ENCODE results near the gene ANKRD33B.

The ANKRD33B gene

GRCh38 chr5:10532421-10532820, 31.4 kb upstream of the ANKRD33B start:
- Mint-ChIP-seq H3K4me1 (peaks cover 7% of the 10 kb centered on the region), H3K36me3 (no peaks in the 10 kb centered on the region), H3K9me3 (no peaks in the 10 kb centered on the region), H3K27ac (no peak overlapping the region), H3K4me3 (no peak overlapping the region)
- DNase-seq (ENCODE audit: low spot score in 2 of 2) (no peak), ATAC-seq (no peak)

GRCh38 chr5:10533226-10533625, 30.6 kb upstream of the ANKRD33B start:
- Mint-ChIP-seq H3K27ac (no peak overlapping the region), H3K9me3 (no peaks in the 10 kb centered on the region), H3K4me1 (peaks cover 14% of the 10 kb centered on the region), H3K36me3 (no peaks in the 10 kb centered on the region), H3K4me3 (no peak overlapping the region)
- DNase-seq (ENCODE audit: low spot score in 2 of 2), result no peak
- ATAC-seq, result peak; percentile 45

DNA sequence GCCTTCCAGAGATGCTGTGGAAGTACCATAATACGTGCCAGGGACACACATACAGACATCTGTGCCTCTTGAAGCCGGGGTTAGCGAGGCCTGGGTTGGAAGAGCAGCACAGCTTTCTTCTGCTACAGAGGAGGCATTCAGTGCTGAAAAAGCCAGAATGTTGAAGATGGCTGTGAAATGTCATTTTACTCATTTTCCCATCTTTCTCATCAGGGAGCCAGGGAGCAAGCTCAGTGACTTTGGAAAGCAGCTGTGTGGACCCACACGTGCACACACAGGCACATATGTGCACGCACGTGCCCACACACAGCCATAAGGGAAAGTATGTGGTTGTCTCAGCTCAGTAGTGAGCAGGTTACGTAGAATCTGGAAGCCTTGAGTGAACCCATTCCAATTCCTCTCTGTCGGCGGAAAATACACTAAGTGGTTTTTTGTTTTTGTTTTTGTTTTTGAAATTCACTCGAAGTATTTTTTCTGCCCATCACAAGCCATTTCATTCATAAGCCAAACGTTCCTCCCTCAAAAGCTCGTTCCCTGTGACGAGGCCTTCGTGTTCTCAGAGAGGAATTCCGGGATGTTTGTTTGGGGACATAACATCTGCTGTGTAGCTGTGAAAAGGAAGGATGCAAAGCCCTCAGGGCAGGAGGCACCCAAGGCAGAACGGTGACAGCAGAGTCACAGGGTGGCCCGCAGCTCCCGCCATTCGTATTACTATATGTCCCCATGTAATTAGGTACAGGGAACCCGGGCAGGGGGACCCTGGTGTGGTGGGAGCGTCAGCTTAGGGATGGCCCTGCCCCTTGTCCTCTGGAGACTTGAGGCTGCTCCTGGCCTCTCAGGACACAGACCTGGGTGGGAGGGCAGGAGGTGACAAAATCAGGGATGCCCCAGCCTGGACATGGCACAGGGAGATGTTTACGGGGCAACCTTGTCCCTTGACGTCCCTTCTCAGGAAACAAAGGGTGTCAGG, 29.0 kb upstream of the ANKRD33B start:
- ATAC-seq, result no peak
- Mint-ChIP-seq H3K4me1 (peaks cover 16% of the 10 kb centered on the region), H3K9me3 (no peaks in the 10 kb centered on the region), H3K27ac (no peak overlapping the region), H3K4me3 (no peak overlapping the region), H3K36me3 (no peaks in the 10 kb centered on the region)
- no peak for DNase-seq (ENCODE audit: low spot score in 2 of 2)

GRCh38 chr5:10536511-10536910, 27.4 kb upstream of the ANKRD33B start:
- no peak for DNase-seq (ENCODE audit: low spot score in 2 of 2)
- peaks cover 16% of the 10 kb centered on the region for H3K4me1 Mint-ChIP-seq
- no peak overlapping the region for H3K4me3 Mint-ChIP-seq
- H3K9me3 Mint-ChIP-seq, result no peaks in the 10 kb centered on the region
- ATAC-seq, result no peak
- H3K36me3 Mint-ChIP-seq, result no peaks in the 10 kb centered on the region
- no peak overlapping the region for H3K27ac Mint-ChIP-seq

- ATAC-seq (no peak), DNase-seq (ENCODE audit: low spot score in 2 of 2) (no peak)
- no peaks in the 10 kb centered on the region for H3K36me3 Mint-ChIP-seq
- peaks cover 16% of the 10 kb centered on the region for H3K4me1 Mint-ChIP-seq
- peak overlapping the region; percentile 26 for H3K4me3 Mint-ChIP-seq
- no peaks in the 10 kb centered on the region for H3K9me3 Mint-ChIP-seq
- H3K27ac Mint-ChIP-seq, result no peak overlapping the region
Observed at GRCh38 chr5:10536931-10537579, 26.8 kb upstream of the ANKRD33B start.

DNA sequence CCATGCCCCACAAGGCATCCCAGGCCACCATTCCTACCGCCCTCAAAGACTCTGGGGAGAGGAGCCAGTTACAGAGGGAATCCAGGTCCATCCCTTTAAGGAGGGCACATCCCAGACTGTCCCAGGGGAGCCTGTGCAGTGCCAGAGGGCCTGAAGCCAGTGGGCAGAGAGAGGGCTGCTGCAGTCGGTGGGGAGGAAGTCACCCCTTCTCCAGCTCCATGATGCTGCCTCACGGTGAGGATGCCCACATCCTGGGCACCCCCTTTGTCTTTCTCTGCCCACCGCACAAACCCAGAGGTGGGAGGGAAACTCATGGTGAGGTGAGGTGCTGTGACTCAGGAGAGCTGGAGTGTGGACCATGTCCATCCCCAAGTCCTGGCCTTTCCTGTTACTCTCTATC, 26.2 kb upstream of the ANKRD33B start:
- ATAC-seq (peak; percentile 58), DNase-seq (ENCODE audit: low spot score in 2 of 2) (no peak)
- Mint-ChIP-seq H3K4me1 (peaks cover 16% of the 10 kb centered on the region), H3K27ac (no peak overlapping the region), H3K4me3 (peak overlapping the region; percentile 26), H3K36me3 (no peaks in the 10 kb centered on the region), H3K9me3 (no peaks in the 10 kb centered on the region)

- Mint-ChIP-seq H3K4me3 (no peak overlapping the region), H3K27ac (no peak overlapping the region), H3K4me1 (peaks cover 16% of the 10 kb centered on the region), H3K36me3 (no peaks in the 10 kb centered on the region), H3K9me3 (no peaks in the 10 kb centered on the region)
- peak; percentile 55 for ATAC-seq
- no peak for DNase-seq (ENCODE audit: low spot score in 2 of 2)
Observed at GRCh38 chr5:10538103-10538788, 25.6 kb upstream of the ANKRD33B start.

GRCh38 chr5:10538789-10539686, 24.8 kb upstream of the ANKRD33B start:
- Mint-ChIP-seq H3K9me3 (no peaks in the 10 kb centered on the region), H3K4me3 (no peak overlapping the region), H3K27ac (no peak overlapping the region), H3K36me3 (no peaks in the 10 kb centered on the region), H3K4me1 (peaks cover 16% of the 10 kb centered on the region)
- DNase-seq (ENCODE audit: low spot score in 2 of 2) (no peak), ATAC-seq (no peak)

DNA sequence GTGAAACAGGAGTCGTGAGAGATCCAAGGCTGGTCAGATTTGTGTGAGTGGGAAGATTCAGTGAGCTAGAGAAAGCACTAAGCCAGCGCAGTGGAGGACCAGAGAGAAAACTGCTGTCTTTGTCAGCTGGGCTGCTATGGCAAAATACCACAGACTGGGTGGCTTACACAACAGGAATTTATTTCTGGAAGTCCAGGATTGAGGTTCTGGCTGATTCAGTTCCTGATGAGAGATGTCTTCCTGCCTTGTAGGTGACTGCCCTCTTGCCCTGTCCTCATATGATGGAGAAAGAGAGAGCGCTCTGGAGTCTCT, 24.2 kb upstream of the ANKRD33B start:
- peaks cover 16% of the 10 kb centered on the region for H3K4me1 Mint-ChIP-seq

DNA sequence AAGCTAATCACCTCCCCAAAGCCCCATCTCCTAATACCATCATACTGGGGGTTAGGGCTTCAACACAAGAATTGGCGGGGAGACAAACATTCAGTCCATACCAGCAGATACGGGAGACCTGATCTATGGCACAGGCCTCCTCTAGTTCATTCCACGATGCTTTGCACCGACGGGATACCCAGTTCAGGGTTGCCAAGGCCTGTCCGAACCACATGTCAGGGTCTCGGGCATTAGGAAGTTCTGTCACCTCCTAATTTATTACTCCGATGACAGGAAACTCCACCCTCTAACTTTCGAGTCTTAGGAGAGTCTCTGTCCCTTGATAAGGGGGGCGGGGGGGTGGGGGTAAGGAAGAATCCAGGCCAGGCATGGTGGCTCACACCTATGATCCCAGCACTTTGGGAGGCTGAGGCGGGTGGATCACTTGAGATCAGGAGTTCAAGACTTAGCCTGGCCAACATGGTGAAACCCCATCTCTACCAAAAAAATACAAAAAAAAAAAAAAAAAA, 23.8 kb upstream of the ANKRD33B start:
- H3K27ac Mint-ChIP-seq, result no peak overlapping the region
- no peak for ATAC-seq
- peaks cover 16% of the 10 kb centered on the region for H3K4me1 Mint-ChIP-seq
- no peak overlapping the region for H3K4me3 Mint-ChIP-seq
- no peaks in the 10 kb centered on the region for H3K9me3 Mint-ChIP-seq
- no peaks in the 10 kb centered on the region for H3K36me3 Mint-ChIP-seq
- no peak for DNase-seq (ENCODE audit: low spot score in 2 of 2)

More for the DNA sequence above, 24.2 kb upstream of the ANKRD33B start:
- H3K36me3 Mint-ChIP-seq, result no peaks in the 10 kb centered on the region
- DNase-seq (ENCODE audit: low spot score in 2 of 2), result no peak
- ATAC-seq, result no peak
- H3K4me3 Mint-ChIP-seq, result no peak overlapping the region
- H3K9me3 Mint-ChIP-seq, result no peaks in the 10 kb centered on the region
- H3K27ac Mint-ChIP-seq, result no peak overlapping the region

DNA sequence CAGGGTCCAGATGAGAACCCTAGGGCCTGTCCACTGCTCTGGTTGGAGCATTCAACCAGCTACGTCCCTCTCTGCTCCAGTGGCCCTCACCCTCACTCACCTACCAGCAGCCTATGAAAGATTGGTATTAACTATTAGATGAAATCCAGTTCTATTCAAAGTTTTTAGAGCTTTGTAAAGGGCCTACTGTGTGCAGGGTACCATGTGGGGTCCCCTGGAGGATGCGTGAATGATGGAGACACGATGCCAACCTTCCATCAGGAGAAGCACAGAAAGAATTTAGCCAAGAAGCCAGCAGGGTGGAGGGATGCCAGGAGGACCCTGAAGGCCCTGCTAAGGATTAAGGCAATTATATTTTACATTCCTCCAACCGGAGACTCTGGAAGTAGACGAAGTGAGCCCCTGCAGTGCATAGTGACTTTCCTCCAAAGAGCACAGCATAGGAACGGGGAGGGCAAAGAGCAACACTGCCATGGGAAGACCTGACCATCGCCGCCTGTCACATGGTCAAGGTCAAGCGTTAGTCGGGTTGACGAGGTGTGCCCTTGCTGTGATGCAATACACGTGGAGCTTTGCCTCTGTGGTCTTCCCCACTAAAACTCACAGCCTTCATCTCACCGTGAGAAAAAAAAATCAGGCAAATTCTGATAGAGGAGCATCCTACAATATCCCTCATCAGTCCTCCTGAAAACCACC, 22.8 kb upstream of the ANKRD33B start:
- ATAC-seq (no peak), DNase-seq (ENCODE audit: low spot score in 2 of 2) (no peak)
- Mint-ChIP-seq H3K4me3 (no peak overlapping the region), H3K27ac (no peak overlapping the region), H3K36me3 (no peaks in the 10 kb centered on the region), H3K4me1 (peaks cover 16% of the 10 kb centered on the region), H3K9me3 (no peaks in the 10 kb centered on the region)

- no peak for DNase-seq (ENCODE audit: low spot score in 2 of 2)
- H3K36me3 Mint-ChIP-seq, result no peaks in the 10 kb centered on the region
- ATAC-seq, result no peak
- H3K4me3 Mint-ChIP-seq, result no peak overlapping the region
- H3K4me1 Mint-ChIP-seq, result peaks cover 12% of the 10 kb centered on the region
- H3K27ac Mint-ChIP-seq, result no peak overlapping the region
- H3K9me3 Mint-ChIP-seq, result no peaks in the 10 kb centered on the region
Observed at GRCh38 chr5:10542055-10542550, 21.8 kb upstream of the ANKRD33B start.

GRCh38 chr5:10543585-10544040, 20.3 kb upstream of the ANKRD33B start:
- no peak for DNase-seq (ENCODE audit: low spot score in 2 of 2)
- no peak overlapping the region for H3K27ac Mint-ChIP-seq
- no peaks in the 10 kb centered on the region for H3K36me3 Mint-ChIP-seq
- H3K4me3 Mint-ChIP-seq, result no peak overlapping the region
- no peaks in the 10 kb centered on the region for H3K9me3 Mint-ChIP-seq
- no peak for ATAC-seq
- H3K4me1 Mint-ChIP-seq, result no peaks in the 10 kb centered on the region

- no peaks in the 10 kb centered on the region for H3K36me3 Mint-ChIP-seq
- H3K9me3 Mint-ChIP-seq, result no peaks in the 10 kb centered on the region
- H3K4me3 Mint-ChIP-seq, result no peak overlapping the region
- H3K4me1 Mint-ChIP-seq, result no peaks in the 10 kb centered on the region
- ATAC-seq, result no peak
- no peak overlapping the region for H3K27ac Mint-ChIP-seq
- no peak for DNase-seq (ENCODE audit: low spot score in 2 of 2)
Observed at GRCh38 chr5:10545084-10545483, 18.8 kb upstream of the ANKRD33B start.

All from stimulated activated effector memory CD8-positive, alpha-beta T cell treated with anti-CD3 and anti-CD28 coated beads, Interleukin-12 subunit alpha, Interleukin-12 subunit beta, amount 100 ng/mL, for 72 hours (primary cell).